HG03558 (cell line): ENCODE data around the gene CGNL1.

ENCODE experiments used
- ATAC-seq: cut with Tn5 transposase; IDR thresholded peaks from one replicate; pipeline ENCODE4 v1.9.1; 2021; ENCODE audit warnings: moderate number of reproducible peaks; ENCODE audit not compliant: unreplicated experiment; ENCODE audit errors: extremely low read depth

The CGNL1 gene

GRCh38 chr15:57352535-57353316 is 23.6 kb upstream of the CGNL1 start:
- no peak for ATAC-seq

GRCh38 chr15:57353317-57353804 is 22.9 kb upstream of the CGNL1 start:
- ATAC-seq: no peak

GRCh38 chr15:57354436-57355123 is 21.7 kb upstream of the CGNL1 start:
- no peak for ATAC-seq

- no peak for ATAC-seq
Measured at GRCh38 chr15:57355259-57355658, 21.0 kb upstream of the CGNL1 start.

GRCh38 chr15:57356178-57356577 is 20.1 kb upstream of the CGNL1 start:
- ATAC-seq: no peak

GRCh38 chr15:57356636-57357035 is 19.7 kb upstream of the CGNL1 start:
- ATAC-seq: no peak

- ATAC-seq: no peak
Measured at GRCh38 chr15:57357799-57358198, 18.5 kb upstream of the CGNL1 start.

GRCh38 chr15:57358571-57358970 is 17.7 kb upstream of the CGNL1 start:
- no peak for ATAC-seq

- ATAC-seq: no peak
Measured at GRCh38 chr15:57363661-57364060, 12.6 kb upstream of the CGNL1 start.

GRCh38 chr15:57364282-57365007 is 11.9 kb upstream of the CGNL1 start:
- no peak for ATAC-seq

GRCh38 chr15:57367556-57367955 is 8.7 kb upstream of the CGNL1 start:
- no peak for ATAC-seq

- no peak for ATAC-seq
Measured at GRCh38 chr15:57370929-57371328, 5.4 kb upstream of the CGNL1 start.

GRCh38 chr15:57373251-57373881 is 2.9 kb upstream of the CGNL1 start:
- no peak for ATAC-seq

GRCh38 chr15:57373882-57374276 is 2.4 kb upstream of the CGNL1 start:
- ATAC-seq: no peak

GRCh38 chr15:57376696-57377477 is 582 bp downstream of the CGNL1 start:
- no peak for ATAC-seq

GRCh38 chr15:57377478-57377847 is 1.2 kb downstream of the CGNL1 start:
- no peak for ATAC-seq

GRCh38 chr15:57379487-57379886 is 3.2 kb downstream of the CGNL1 start:
- no peak for ATAC-seq

- no peak for ATAC-seq
Measured at GRCh38 chr15:57380854-57381253, 4.5 kb downstream of the CGNL1 start.

- no peak for ATAC-seq
Measured at GRCh38 chr15:57382215-57382614, 5.9 kb downstream of the CGNL1 start.

GRCh38 chr15:57382969-57383368 is 6.7 kb downstream of the CGNL1 start:
- no peak for ATAC-seq
